Transverse colon (tissue), 4 donors: ENCODE results near the gene AHDC1. TPM values are rescaled to one million over a fixed set of nuclear protein-coding genes. Genes with fewer than 3 reads are reported as not detected.

Experiments
- DNase-seq: peaks from one replicate; pipeline ENCODE4 v3.0.0-alpha.2; 2019
- H3K27ac ChIP-seq, 4 donors: fragments of 200-600 bp; sonication (generic); 2 replicates each; pipeline ENCODE4 v1.5.1; 2016 to 2018; ENCODE audit warnings: inconsistent platforms in 4 of 4
- H3K27me3 ChIP-seq: fragments of 200-600 bp; sonication (generic); 2 replicates; pipeline ENCODE4 v1.5.1; 2017; ENCODE audit warnings: inconsistent platforms
- H3K36me3 ChIP-seq, 4 donors: fragments of 200-600 bp; sonication (generic); 2 replicates each; pipeline ENCODE4 v1.5.1; 2017 to 2019; ENCODE audit warnings: inconsistent platforms in 4 of 4
- H3K4me1 ChIP-seq, 4 donors: fragments of 200-600 bp; sonication (generic); 2 replicates each; pipeline ENCODE4 v1.5.1; 2017 to 2020; ENCODE audit warnings: inconsistent platforms in 4 of 4
- H3K4me3 ChIP-seq, 4 donors: fragments of 200-600 bp; sonication (generic); 1 replicate in 1 of 4; 2 replicates in 3 of 4; pipeline versions ENCODE4 v1.5.1 to v1.6.1; 2017 to 2019; ENCODE audit warnings: inconsistent platforms in 4 of 4
- H3K9me3 ChIP-seq, 2 donors: fragments of 200-600 bp; sonication (generic); 2 replicates each; pipeline ENCODE4 v1.5.1; 2017 to 2019; ENCODE audit warnings: inconsistent platforms in 2 of 2
- CTCF ChIP-seq, 5 experiments: fragments of 200-600 bp in 3 of 5; fragments of 450-650 bp in 2 of 5; sonication (generic) in 3 of 5; IDR thresholded peaks; 1 replicate in 2 of 5; 2 replicates in 3 of 5; pipeline ENCODE4 v1.5.1; 2016 to 2017; ENCODE audit warnings: antibody characterized with exemption in 5 of 5, inconsistent platforms in 3 of 5, mild to moderate bottlenecking in 2 of 5, moderate library complexity in 1 of 5
- EP300 ChIP-seq: sonication (generic); formaldehyde crosslinking; IDR thresholded peaks from one replicate; pipeline ENCODE4 v1.6.1; 2017; ENCODE audit warnings: antibody characterized with exemption, low read depth
- POLR2A ChIP-seq: fragments of 450-650 bp; IDR thresholded peaks from one replicate; pipeline ENCODE4 v1.6.1; 2016; ENCODE audit warnings: antibody characterized with exemption, mild to moderate bottlenecking, moderate library complexity
- POLR2AphosphoS5 ChIP-seq, 3 donors: sonication (generic); formaldehyde crosslinking; IDR thresholded peaks; one replicate each; pipeline ENCODE4 v1.6.1; 2016; ENCODE audit warnings: antibody characterized with exemption in 3 of 3
- WGBS, 2 donors: methylation state at CpG; one replicate each; pipeline ENCODE4 v1.1.5; 2018; ENCODE audit warnings: low coverage in 1 of 2; 5-methylcytosine and 5-hydroxymethylcytosine counted together
- in situ Hi-C, 4 donors: fragments of 200-750 bp; cut with MboI; loops; one replicate each; pipeline versions ENCODE4 v1.15.0 to v1.15.1; 2017; ENCODE audit warnings: low sequenced_read_pairs in 3 of 4, low pct_ligation_motif_present in 1 of 4, low pct_unique_long_range_greater_than_20kb in 1 of 4
- intact Hi-C: fragments of 100-400 bp; cut with DNase I; formaldehyde crosslinking; loops from one replicate; pipeline ENCODE4 v1.15.1; 2023; ENCODE audit warnings: low total_unique reads
- total RNA-seq, 4 donors: library from RNA; depleted of rRNA; stranded (reverse); fragments of >200 nt; gene quantifications; one replicate each; pipeline ENCODE4 v1.1.0, GENCODE V29; 2016

AHDC1 gene
- total RNA-seq, 4 donors from 2014 or later = 11.7 to 34.4 (median 21.3) TPM

DNA sequence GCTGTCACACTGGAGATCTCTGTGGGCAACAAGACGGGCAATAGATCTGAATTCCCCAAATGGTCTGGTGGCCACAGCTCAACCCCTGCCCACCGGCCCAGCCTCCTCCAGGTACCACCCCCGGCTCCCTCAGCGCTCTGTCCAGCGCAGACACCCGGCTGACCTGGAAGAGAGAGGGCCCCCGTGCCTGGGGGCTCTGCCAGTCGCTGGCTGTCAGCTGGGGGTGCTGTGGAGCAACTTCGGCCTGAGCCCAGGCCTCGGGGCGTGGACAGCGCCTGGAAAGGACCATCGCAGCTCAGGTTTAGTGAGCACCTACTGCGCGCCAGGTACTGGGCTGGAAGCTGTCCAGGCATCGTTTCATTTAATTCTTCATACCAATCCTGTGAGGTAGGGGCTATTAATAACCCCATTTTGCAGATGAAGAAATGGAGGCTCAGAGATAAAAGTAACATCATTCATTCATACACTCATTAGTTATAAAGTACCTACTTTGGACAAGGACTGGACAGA lies 51.0 kb downstream of the AHDC1 start:
- WGBS, 2 donors = 82% methylated on average over 15 of the region's 16 CpGs; no CpG with 5 or more reads in 1 of the 2 donors
- Histone ChIP-seq H3K9me3 (no peaks in the 10 kb centered on the region), H3K36me3 (peaks cover 0 to 16% (median 5%) of the 10 kb centered on the region in 4 donors), H3K27ac (no peak overlapping the region), H3K27me3 (no peaks in the 10 kb centered on the region), H3K4me1 (peaks cover 23 to 36% (median 29%) of the 10 kb centered on the region in 4 donors), H3K4me3 (no peak overlapping the region)
- in situ Hi-C loops = loop anchor here in 3 of 4 donors (10.0 kb wide), 1 partner anchor 52 kb away; the partner anchor contains the start of gene AHDC1 (in 3 of the 3)
- no peak for DNase-seq
- intact Hi-C loops = no loop called here
- TF ChIP-seq CTCF (IDR thresholded peaks at IDR 0.05) (no peak), EP300 (no peak), POLR2AphosphoS5 (IDR thresholded peaks at IDR 0.05) (no peak), POLR2A (no peak)

DNA sequence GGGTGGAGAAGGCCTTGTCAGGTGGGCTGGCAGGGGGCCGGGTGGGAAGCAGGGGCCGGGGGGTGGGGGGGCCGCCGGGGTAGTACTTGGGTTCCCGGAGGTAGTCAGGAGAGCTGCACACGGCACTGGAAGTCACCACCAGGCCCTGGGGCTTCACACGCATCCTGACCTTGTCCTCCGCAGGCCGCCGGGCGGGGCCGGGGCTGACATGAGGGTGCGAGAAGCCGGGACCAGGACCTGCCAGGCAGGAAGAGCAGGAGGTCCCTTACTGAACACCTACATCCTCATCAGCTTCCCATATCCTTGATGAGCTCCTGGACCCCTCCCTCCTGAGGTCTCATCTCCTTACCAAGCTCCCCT lies 52.0 kb downstream of the AHDC1 start:
- H3K27ac ChIP-seq = no peak overlapping the region
- no peak for DNase-seq
- H3K27me3 ChIP-seq = no peaks in the 10 kb centered on the region
- intact Hi-C loops = no loop called here
- peaks cover 14 to 25% (median 19%) of the 10 kb centered on the region in 4 donors for H3K4me1 ChIP-seq
- no peak for TF ChIP-seq POLR2A
- TF ChIP-seq EP300 = no peak
- no peak for TF ChIP-seq POLR2AphosphoS5 (IDR thresholded peaks at IDR 0.05)
- no peak for TF ChIP-seq CTCF (IDR thresholded peaks at IDR 0.05)
- H3K36me3 ChIP-seq = peaks cover 0 to 16% (median 5%) of the 10 kb centered on the region in 4 donors
- no peak overlapping the region for H3K4me3 ChIP-seq
- in situ Hi-C loops = loop anchor here in 3 of 4 donors (10.0 kb wide), 1 partner anchor 53 kb away; the partner anchor contains the start of gene AHDC1 (in 3 of the 3)
- 84 to 98% methylated on average over 6 to 12 of the region's 14 CpGs for WGBS, 2 donors
- H3K9me3 ChIP-seq = no peaks in the 10 kb centered on the region

DNA sequence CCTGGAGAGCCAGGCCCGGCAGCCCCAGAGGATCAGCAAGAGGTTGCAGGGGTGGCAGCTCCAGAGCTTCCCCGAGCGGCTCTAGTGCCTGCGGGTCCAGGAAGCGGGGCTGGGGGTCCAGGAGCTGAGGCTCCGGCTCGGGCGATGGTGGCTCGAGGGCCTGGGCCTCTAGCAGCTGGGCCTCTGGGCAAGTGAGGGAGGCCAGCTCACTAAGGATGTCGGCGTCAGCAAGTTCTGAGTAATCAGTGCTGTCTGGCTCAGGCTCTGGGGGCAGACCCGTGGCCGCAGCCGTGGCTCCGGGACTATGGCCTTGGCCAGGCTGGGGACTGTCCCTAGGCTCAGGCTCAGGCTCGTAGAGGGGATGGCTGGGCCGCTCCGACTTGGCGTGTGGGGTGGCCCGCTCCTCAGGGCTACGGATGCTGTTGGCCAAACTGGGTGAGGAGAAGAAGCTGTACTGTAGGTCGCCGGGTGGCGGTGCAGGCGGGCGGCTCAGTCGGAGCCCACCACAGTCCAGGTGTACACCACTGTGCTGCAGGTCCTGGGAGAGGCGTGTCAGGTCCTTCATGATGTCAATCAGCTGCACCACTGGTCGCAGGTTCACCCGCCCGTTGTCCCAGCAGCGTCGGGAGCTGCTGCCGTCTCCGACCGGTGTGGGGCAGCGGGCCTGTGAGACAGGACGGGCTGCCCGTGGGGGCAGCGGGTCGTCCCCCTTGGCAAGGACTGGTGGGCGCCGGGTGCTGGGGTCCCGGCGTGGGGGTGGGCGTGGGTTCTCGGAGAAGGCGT lies 52.6 kb downstream of the AHDC1 start:
- in situ Hi-C loops (loop anchor here in 3 of 4 donors (10.0 kb wide), 1 partner anchor 53 kb away; the partner anchor contains the start of gene AHDC1 (in 3 of the 3)), intact Hi-C loops (no loop called here)
- no peak for TF ChIP-seq POLR2A
- TF ChIP-seq CTCF (IDR thresholded peaks at IDR 0.05) = no peak
- no peak for TF ChIP-seq POLR2AphosphoS5 (IDR thresholded peaks at IDR 0.05)
- no peak for TF ChIP-seq EP300
- Histone ChIP-seq H3K9me3 (no peaks in the 10 kb centered on the region), H3K27ac (no peak overlapping the region), H3K4me3 (no peak overlapping the region), H3K36me3 (peaks cover 0 to 16% (median 5%) of the 10 kb centered on the region in 4 donors), H3K27me3 (no peaks in the 10 kb centered on the region), H3K4me1 (peaks cover 10 to 21% (median 14%) of the 10 kb centered on the region in 4 donors)
- WGBS, 2 donors = 97 to 100% methylated on average over 2 to 38 of the region's 48 CpGs
- no peak for DNase-seq

DNA sequence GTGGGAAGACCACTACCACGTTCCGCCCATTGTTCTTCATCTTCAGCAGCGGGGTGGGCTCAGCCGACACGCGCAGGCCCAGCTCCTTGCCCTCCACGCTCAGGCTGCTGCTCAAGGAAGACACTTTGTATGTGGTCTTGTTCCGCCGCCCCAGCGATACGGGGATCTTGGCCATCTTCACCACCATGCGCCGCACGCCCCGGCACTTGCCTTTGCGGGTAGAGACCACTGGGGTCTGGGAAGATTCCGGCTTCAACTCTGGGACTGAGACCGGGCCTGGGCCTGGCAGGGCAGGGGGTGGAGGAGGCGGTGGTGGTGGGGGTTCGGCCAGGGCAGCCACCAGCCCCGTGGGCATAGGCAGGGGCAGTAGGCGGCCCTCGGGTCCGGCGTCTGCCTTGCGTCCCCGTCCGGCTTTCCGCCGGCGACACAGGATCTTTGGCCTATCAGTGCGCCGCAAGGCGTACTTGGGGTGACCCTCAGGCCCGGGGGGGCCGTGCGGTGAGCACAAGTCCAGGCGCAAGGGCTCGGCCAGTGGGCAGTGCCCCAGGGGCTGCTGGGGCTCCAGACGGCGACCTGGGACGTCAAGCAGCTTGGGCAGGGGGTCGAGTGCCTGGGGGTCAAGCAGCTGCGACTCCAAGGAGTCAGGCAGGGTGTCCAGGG lies 53.3 kb downstream of the AHDC1 start:
- in situ Hi-C loops = loop anchor here in 3 of 4 donors (10.0 kb wide), 1 partner anchor 54 kb away; the partner anchor contains the start of gene AHDC1 (in 3 of the 3)
- intact Hi-C loops = no loop called here
- 95% methylated on average over 34 of the region's 44 CpGs; no CpG with 5 or more reads in 1 of the 2 donors for WGBS, 2 donors
- Histone ChIP-seq H3K27ac (no peak overlapping the region), H3K4me3 (no peak overlapping the region), H3K36me3 (peaks cover 0 to 16% (median 5%) of the 10 kb centered on the region in 4 donors), H3K9me3 (no peaks in the 10 kb centered on the region), H3K4me1 (peaks cover 8 to 21% (median 10%) of the 10 kb centered on the region in 4 donors), H3K27me3 (no peaks in the 10 kb centered on the region)
- no peak for TF ChIP-seq EP300
- no peak for TF ChIP-seq POLR2AphosphoS5 (IDR thresholded peaks at IDR 0.05)
- no peak for TF ChIP-seq CTCF (IDR thresholded peaks at IDR 0.05)
- TF ChIP-seq POLR2A = no peak
- no peak for DNase-seq
